Body of pancreas (tissue), 4 donors: ENCODE data around the gene AGA.

Source experiments
- CTCF ChIP-seq, 7 experiments: fragments of 450-650 bp in 4 of 7; fragments of 200-600 bp in 3 of 7; sonication (generic) in 3 of 7; IDR thresholded peaks; one replicate each; pipeline ENCODE4 v1.5.1; 2016 to 2019; ENCODE audit warnings: antibody characterized with exemption in 7 of 7
- POLR2A ChIP-seq, 3 donors: fragments of 450-650 bp; IDR thresholded peaks; one replicate each; pipeline ENCODE4 v1.6.1; 2016; ENCODE audit warnings: antibody characterized with exemption in 3 of 3, mild to moderate bottlenecking in 2 of 3

- no peak for TF ChIP-seq CTCF (IDR thresholded peaks at IDR 0.05)
- no peak for TF ChIP-seq POLR2A (IDR thresholded peaks at IDR 0.05)
Measured at GRCh38 chr4:177408023-177408422, 34.2 kb downstream of the AGA start.
